HG03460 (cell line): ENCODE results near the gene VAT1L.
"Not testable (repeated sequence)": the region's sequence is repeated elsewhere in the genome, so short reads cannot be mapped to it uniquely, and the experiment has no call there.

Experiments used
- ATAC-seq: cut with Tn5 transposase; IDR thresholded peaks from one replicate; pipeline ENCODE4 v1.9.1; 2021; ENCODE audit not compliant: unreplicated experiment

The VAT1L gene

GRCh38 chr16:77947590-77947989 lies 159.2 kb downstream of the VAT1L start:
- not testable (repeated sequence) for ATAC-seq

DNA sequence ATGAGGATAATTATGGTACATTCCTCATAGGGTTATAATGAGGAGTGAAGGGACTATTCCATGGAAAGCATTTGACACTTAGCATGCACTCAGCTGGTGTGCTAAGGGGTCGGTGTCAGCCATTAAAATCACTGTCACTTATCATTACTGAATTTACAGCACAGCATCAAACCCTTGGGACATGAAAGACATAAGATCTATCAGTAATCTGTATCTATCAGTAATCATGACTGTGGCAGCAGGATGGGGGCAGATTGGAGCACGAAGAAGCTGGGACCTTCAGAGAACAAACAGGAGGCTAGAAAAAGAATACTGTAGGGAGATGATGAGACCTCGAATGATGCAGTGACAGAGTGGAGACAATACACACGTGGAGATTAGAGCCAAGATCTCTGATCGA lies 160.5 kb downstream of the VAT1L start:
- ATAC-seq: no peak

- ATAC-seq: no peak
Observed at GRCh38 chr16:77949445-77949844, 161.1 kb downstream of the VAT1L start.

DNA sequence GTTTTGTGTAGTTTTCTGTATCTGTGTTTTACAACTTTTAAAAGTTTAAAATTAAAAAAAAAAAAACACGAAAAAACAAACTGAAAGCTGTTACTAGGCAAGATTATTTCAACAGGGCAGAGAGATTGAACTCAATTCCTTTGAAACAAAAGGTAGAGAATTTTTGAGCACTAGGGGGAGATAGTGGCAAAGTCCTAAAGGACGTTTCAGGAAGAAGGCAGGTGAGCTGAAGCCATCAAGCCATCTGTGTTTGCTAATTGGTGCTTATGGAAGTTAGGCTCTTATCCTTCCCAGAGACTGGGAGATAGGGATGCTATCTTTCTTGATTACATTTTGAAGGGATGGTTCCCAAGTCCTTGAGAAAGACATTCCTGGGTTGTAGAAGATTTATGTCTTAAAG lies 163.4 kb downstream of the VAT1L start:
- no peak for ATAC-seq

- no peak for ATAC-seq
Observed at GRCh38 chr16:77955127-77955526, 166.8 kb downstream of the VAT1L start.

GRCh38 chr16:77956231-77956630 lies 167.9 kb downstream of the VAT1L start:
- no peak for ATAC-seq

DNA sequence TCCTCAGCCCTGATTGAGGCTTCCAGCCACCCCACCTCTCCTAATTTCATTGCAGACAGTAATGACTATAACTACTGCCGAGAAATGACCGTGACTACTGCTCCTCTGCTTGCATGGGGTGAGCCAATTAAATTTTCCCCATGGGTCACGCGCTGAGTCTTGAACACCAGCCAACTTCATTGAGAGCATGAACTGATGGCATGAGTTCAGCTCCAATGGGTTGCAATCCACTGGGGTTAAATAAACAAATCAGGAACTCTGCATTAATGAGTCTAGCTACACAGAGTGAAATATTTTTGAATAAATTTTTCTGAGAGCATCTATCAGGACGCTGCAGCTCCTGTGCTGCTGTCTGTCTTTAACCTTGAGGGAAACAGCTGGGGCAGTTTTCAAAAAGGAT lies 172.4 kb downstream of the VAT1L start:
- no peak for ATAC-seq

DNA sequence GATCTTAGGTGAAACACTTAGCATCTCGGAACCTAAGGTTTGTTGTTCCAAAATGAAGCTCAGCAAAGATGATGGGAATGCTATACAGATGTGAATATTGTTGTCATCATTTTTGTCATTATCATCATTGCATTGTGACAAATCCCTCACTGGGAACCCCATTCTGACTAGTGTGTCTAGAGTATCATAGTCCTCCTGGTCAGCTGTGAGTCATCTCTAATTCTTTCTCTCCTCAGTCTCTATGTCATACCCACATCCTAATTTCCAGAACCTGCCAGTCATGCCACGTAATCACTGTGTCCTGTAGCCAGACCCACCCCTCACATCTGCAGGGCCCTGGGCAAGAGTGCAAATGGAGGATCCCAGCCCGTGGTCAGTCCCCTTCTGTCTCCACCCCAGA lies 173.4 kb downstream of the VAT1L start:
- ATAC-seq: no peak

DNA sequence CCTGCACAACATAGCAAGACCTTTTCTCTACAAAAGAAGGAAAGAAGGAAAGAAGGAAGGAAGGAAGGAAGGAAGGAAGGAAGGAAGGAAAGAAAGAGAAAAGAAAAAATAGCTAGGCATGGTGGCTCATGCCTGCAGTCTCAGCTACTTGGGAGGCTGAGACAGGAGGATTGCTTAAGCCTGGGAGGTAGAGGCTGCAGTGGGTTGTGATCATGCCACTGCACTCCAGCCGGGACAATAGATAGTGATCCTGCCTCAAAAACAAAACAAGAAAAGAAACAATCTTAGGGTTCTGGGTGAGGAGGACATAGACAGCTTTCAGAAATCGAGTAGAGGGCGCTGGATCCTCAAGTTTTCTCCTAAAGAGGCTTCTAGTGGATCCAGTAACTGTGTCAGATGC lies 174.3 kb downstream of the VAT1L start:
- ATAC-seq: no peak

DNA sequence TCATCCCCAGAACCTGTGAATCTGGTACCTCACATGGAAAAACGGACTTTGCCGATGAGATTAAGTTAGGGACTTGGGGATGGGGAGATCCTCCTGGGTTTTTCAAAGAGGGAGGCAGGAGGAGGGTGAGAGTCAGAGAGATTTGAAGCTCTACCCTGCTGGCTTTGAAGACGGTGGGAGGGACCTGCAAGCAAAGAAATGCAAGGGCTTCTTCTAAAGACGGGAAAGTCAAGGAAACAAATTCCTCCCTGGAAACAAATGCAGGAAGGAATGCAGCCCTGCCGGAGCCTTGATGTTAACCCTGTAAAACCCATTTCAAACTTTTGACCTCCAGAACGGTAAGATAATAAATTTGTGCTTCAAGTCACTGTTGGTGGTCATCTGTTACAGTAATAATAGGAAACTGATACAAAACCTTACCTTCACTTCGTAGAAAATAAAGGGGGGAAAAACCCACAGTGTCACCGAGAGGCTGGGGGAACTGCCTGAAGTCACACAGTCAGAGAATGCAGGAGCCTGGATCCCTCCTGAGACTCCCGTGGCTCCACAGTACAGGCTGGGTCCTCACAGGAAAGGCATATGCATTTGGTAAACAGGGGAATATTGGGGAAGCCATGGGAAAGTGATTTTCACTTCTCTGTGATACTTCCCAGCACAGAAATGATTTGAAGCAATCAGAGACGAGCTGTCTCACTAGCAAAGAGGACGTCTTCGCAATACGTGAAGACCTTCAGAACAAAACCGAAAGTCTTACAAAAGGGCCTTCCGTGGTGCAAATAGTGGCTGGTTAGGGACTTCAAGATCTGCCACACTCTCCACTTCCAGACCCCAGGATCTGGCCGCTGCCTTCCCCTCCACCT lies 175.1 kb downstream of the VAT1L start:
- ATAC-seq: no peak

GRCh38 chr16:77965346-77965745 lies 177.0 kb downstream of the VAT1L start:
- ATAC-seq: no peak

DNA sequence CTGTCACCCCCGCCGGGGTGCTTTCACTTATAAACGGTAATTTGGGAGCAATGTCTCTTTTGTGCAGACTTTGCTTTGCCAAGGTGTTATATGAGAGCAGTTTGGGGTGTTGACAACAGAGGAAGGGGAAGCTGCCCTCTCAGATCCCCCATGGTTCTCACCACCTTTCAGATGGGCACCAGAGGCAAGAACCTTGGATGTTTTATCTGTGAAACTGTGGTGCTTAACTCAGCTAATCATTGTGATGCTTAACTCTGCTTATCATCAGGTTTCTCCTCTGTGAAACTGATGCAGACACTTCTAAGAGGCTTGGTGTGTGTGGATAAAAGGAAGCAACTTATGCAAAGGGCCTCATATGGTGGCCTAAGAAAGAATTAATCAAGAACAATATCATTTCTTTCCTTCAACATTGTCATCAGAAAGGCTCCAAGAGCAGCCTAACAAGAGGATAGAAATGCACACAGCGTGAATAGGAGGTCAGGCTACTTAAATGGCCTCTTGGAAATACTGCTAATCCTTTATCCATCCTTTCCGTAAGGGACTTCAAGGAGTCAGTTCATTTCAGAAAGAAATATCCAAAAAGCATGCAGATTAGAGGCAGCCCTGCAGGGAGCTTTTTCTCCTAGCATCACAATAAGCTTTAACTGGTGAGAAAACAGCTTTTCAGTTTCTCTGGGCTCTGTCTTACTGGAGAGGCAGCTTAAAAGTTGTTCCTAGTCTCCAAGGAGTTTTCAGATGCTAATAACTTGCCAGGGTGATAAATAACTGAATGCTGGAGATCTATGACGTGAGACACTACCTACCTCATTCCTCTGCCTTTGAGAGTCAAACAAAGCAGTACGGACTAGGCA lies 178.9 kb downstream of the VAT1L start:
- ATAC-seq: no peak

GRCh38 chr16:77969861-77970260 lies 181.5 kb downstream of the VAT1L start:
- no peak for ATAC-seq

DNA sequence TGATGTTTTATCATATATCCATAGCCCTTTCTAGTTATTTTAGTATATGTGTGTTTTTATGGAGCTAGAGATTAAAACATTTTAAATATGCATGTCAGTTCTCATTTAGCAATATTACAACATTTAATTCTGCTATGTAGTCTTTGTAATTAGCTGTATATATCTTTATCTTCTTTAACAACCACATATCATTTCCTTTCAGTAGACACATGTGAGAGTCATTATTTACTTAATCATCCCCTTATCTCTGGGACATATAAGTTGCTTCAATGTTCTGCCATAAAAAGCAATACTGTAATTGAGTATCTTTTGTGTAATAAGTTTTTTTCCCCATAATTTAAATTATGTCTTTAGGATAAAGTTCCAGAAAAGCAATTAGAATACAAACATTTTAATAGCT lies 182.0 kb downstream of the VAT1L start:
- ATAC-seq: no peak

GRCh38 chr16:77971306-77972061 lies 183.1 kb downstream of the VAT1L start:
- peak; percentile 75 for ATAC-seq

DNA sequence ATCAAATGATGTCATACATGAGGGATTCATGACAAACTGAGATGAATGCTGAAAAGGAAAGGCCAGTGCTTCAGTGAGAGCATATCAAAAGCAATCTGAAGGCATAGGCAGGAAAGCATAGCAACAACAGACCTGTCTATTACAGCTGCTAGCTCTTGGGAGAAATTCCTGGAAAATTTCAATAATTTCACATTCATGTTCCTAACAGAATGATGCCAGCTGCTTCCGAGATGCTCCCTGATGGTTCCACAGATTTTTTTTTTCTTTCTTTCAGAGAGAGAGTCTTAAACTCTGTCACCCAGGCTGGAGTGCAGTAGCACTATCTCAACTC lies 183.7 kb downstream of the VAT1L start:
- no peak for ATAC-seq

GRCh38 chr16:77974883-77975282 lies 186.5 kb downstream of the VAT1L start:
- no peak for ATAC-seq

GRCh38 chr16:77975942-77976341 lies 187.6 kb downstream of the VAT1L start:
- no peak for ATAC-seq

- no peak for ATAC-seq
Observed at GRCh38 chr16:77977339-77977738, 189.0 kb downstream of the VAT1L start.

DNA sequence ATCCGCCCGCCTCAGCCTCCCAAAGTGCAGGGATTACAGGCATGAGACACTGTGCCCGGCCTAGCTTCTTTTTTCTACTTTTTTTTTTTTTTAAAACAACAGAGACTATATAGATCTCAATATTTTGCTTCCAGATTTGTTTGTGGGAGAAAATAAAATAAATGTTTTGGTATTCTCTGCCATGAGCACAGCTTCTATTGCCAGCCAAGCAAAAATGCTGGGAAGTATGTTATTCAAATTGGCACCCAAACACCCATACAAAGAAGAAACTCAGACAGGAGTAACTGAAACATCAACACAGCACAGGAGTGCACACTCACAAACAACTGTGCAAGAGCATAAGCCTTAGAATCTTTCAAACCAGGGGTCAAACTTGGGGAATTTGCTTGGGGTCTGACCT lies 196.7 kb downstream of the VAT1L start:
- ATAC-seq: no peak

- no peak for ATAC-seq
Observed at GRCh38 chr16:77986011-77986740, 197.8 kb downstream of the VAT1L start.
